ENCODE results near the gene SLC5A10.

SLC5A10 gene

DNA sequence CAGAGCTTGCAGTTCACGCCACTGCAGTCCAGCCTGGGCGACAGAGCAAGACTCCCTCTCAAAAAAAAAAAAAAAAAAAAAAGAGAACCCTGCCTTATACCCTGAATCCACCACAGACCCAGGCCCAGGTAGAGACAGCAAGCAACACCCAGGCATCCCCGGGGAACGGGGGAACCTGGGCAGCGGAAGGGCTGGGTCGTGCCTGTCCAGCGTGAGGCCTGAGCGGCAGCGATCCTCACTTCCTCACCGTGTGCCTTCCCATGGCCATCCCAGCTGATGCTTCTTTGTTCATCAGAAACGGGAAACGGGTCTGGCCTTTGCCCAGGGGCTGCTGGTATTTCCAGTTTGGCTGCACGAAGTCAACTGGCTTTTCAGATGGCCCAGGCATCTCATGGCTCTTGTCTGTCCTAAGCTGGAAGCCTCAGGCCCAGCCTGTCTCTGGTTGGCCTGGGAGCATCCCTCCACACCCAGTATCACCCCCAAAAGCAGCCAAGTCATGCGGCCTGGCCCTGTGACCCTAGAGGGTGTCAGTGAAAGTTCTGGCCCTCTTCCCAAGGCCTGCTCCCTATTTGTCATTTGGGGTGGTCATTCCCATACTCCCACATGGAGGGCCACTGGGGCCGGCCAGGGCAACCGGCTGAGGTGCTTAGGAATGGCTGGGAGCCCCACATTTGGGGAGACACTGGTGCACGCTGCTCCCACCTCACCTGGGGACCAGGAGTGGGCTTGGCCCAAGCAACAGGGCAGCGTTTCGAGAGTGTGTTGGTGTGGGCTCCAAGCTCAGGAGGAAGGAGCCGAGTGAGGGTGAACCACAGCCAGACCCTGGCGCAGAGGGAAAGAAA, 32.5 kb downstream of the SLC5A10 start:
- no peak for DNase-seq (ENCODE audit: low read depth)

DNA sequence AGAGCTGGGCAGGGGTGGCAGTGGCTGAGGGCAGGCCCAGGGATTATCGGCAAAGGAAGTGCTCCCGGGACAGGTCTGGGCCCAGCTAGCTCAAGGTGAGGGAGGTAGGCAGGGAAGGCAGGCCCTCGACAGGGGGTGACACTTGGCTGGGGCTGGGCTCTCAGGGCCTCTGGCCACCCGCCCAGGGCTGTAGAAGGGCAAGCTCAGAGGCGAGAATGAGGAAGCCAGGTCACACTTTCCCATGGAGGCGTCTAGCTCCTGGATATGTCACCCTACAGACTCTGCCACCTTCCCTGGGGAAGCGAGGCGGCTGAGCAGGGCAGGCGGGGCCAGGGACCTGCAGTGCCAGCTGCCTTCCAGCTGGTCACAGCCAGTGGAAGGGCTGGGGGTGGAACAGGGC, 33.5 kb downstream of the SLC5A10 start:
- no peak for DNase-seq (ENCODE audit: low read depth)

DNA sequence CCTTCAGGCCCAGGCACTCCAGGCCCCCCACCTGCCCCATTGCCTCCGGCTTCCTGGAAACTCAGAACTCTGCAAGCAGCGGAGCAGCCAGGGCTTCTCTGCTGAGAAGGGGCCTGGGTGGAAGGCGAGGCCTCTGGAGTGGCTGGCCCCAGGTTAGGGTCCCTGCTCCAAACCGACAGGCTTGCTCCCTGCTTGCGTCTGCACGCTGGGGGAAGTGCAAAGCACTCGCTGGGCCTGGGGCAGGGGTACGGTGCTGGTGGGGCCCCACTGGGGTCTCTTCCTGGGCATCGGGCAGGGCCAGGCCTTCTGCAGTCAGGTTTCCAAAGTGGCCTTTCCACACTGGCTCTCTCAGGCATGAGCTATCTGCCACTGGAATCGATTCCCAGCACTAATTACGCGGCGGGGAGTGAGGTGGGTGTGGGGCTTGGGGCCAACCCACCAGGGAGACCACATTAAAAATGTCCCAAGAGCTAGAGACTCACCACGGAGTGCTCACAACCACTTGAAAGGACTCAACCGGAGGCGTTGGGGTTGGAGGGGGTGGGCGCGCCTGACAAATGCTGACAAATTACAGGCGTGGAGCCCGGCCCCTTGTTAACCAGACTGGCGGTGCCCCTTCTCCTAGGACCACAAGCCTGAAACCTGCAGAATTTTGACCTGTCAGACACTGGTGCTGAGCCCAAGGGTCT, 34.7 kb downstream of the SLC5A10 start:
- no peak for DNase-seq (ENCODE audit: low read depth)

DNA sequence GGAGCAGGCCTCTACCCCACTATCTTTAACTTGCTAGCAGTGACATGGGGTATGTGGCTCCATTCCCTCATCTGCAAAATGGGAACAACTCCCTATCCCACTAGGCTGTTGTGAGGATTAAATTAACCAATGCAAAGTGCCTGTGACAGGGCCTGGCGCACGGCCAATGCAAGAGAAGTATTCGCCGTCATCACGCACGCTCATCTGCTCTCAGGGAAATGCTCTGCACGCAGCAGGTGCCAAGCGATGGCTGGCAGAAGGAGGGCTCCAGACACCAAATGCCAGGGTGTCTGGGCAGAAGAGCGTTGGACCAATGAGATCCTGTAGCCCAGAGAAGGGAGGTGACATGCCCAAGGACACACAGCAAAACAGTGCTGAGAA, 35.3 kb downstream of the SLC5A10 start:
- DNase-seq (ENCODE audit: low read depth) = no peak

GRCh38 chr17:18987862-18988545, 36.0 kb downstream of the SLC5A10 start:
- DNase-seq (ENCODE audit: low read depth) = no peak

- no peak for DNase-seq (ENCODE audit: low read depth)
Observed at GRCh38 chr17:18988546-18989173, 36.7 kb downstream of the SLC5A10 start.

GRCh38 chr17:18990331-18990730, 38.4 kb downstream of the SLC5A10 start:
- DNase-seq (ENCODE audit: low read depth) = no peak

- DNase-seq (ENCODE audit: low read depth) = no peak
Observed at GRCh38 chr17:18991531-18992315, 39.8 kb downstream of the SLC5A10 start.

GRCh38 chr17:18992454-18993130, 40.6 kb downstream of the SLC5A10 start:
- DNase-seq (ENCODE audit: low read depth) = peak; percentile 43

DNA sequence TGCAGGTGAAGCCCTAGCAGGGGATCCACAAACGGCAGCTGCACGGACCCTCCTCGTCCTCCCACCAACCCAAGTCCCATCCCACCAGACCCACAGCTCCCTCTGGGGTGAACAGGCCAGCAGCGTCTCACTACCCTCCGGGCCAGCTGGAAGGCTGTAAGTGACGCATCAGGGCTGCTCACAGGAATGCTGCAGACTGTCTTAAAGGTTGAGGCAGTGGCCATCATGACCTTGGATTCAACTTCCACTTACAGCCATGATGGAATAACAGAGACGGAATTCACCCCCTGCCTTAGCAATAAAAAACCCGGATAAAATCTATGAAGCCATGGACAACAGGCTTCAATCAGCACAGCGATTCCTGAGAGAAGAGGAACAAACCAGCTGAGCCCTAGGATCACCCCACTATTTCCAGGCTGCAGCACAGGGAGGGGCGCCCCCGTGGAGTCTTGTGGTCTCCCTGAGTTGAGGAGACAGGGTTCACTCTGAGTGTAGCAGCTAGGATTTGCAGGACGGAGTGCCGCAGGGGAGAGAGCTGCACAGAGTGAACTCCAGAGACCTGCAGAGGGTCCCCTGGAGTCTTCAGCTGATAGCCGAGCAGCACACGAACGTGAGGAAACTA, 42.1 kb downstream of the SLC5A10 start:
- DNase-seq (ENCODE audit: low read depth) = no peak

GRCh38 chr17:18994631-18995030, 42.7 kb downstream of the SLC5A10 start:
- DNase-seq (ENCODE audit: low read depth) = no peak

DNA sequence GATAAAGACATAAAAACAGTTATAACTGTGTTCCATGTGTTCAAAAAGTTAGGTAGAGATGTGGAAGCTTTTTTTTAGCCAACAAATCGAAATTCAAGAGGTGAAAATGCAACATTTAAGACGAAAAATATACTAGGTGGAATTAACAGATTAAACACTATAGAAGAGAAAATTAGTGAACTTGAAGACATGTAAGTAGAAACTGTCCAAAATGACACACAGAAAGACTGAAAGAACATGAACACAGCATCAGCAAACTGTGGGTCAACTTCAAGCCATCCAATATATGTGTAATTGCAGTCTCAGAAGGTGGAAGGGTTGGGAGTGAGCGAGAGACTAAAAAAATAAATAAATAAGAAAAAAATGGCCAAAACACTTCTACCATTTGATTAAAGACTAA, 43.3 kb downstream of the SLC5A10 start:
- DNase-seq (ENCODE audit: low read depth) = no peak

DNA sequence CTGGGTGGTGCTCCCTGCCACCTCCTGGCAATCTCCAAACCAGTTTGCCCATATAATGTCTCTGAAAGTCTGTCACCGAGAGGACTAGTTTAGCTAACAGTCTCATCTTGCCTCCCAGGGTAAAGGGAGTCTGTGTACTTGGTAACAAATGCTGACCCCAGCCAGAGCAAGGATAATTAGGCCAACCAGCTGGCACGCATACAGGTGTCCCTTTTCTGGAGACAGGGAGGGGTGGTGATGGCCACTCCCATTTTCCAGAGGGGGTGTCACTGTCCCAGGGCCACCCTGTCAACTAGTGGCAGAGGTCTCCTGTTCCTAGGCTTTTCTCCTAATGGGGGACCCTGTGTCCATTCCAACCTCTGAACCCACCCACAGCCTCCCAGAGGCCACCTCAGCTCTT, 44.5 kb downstream of the SLC5A10 start:
- no peak for DNase-seq (ENCODE audit: low read depth)

DNA sequence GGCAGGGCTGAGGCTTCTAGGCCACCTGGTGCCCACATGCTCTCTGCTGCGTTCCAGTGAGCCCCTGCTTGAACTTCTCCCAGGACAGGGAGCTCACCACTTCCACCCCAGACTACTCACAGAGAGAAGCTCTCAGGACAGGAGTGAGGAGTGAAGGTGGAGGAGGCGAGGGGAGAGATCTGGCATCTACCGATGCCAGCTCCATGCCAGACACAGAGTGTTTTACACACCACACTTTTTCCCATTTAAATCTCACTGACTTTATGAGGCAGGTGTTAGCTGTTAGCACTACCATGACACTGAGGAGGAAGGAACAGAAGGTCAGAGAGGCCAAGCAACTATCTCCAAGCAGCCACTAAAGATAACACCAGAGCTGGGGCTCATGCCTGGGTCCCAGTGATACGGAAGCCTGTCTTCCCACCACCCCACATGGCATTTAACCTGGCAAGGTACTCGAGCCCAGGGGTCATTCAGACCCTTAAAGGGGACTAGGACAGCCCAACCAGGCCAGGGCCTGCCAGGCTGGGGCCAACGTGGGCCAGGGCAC, 45.8 kb downstream of the SLC5A10 start:
- DNase-seq (ENCODE audit: low read depth) = no peak

DNA sequence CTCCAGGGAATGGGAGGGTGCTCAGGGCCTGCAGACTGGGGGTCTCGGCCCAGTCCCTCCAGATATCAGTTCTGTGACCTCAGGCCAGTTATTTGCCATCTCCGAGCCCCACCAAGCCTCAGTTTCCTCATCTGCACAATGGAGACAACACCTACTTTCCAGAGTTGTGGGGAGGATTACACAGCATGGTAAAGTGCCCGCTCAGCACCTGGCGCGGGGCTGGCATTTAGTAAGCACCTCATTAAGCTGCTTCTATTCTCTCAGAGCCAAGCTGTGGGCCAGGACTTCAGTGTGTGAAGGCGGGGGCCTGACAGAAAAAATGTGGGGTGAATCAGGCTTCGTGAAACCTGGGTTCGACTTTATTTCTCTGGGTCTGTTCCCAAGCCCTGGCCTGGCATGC, 47.4 kb downstream of the SLC5A10 start:
- no peak for DNase-seq (ENCODE audit: low read depth)

- no peak for DNase-seq (ENCODE audit: low read depth)
Observed at GRCh38 chr17:18999911-19000310, 47.9 kb downstream of the SLC5A10 start.

GRCh38 chr17:19000531-19001325, 48.8 kb downstream of the SLC5A10 start:
- DNase-seq (ENCODE audit: low read depth) = no peak

DNA sequence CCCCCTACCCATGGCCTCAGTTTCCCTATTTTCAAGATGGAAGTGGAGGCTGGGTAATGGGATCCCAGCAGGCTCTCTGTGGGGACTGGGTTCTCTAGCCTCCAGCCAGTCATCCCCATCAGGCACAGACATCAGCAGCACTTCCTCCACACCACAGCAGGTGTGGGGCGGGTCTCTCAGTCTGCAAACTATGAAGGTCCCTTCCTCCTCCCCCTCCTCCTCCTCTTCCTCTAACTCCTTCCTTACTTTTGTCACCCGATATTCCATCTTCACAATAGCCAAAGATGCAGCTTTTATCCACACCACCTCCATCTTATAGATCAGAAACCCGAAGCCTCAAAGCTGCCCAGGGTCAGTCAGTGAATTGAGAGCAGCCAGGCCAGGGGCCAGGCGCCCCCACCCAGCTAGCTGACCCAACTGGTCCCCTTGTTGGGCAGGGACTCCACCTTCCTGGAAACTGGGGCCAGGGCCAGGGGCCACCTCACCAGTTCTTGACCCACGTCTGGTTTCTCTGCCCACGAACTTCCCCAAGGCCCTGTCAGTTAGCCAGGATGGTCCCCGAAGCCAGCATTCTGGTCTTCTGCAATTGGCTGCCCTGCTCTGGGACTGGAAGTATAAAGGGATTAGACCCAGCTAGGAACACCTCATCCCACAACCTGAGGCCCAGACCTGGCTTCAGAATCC, 50.1 kb downstream of the SLC5A10 start:
- no peak for DNase-seq (ENCODE audit: low read depth)

All from activated gamma-delta T cell treated with anti-CD3 and anti-CD28 coated beads, Interleukin-2, amount 50 U/mL, for 16 hours (primary cell).